GM21737 (cell line): ENCODE results near the gene ALKBH4.
"Not testable (repeated sequence)": the region's sequence is repeated elsewhere in the genome, so short reads cannot be mapped to it uniquely, and the experiment has no call there.

ENCODE experiments used
- ATAC-seq: cut with Tn5 transposase; IDR thresholded peaks from one replicate; pipeline ENCODE4 v1.9.1; 2021; ENCODE audit warnings: mild to moderate bottlenecking, moderate library complexity; ENCODE audit not compliant: unreplicated experiment

ALKBH4 gene

GRCh38 chr7:102478314-102479208 is 13.9 kb upstream of the ALKBH4 start, which contains the start of gene POLR2J:
Gene POLR2J (minus strand): TSS chr7:102478922. CDS start chr7:102478860, 62 bp downstream.
- ATAC-seq, result peak; percentile 77

GRCh38 chr7:102474736-102475435 is 10.2 kb upstream of the ALKBH4 start:
- not testable (repeated sequence) for ATAC-seq

- ATAC-seq, result not testable (repeated sequence)
Observed at GRCh38 chr7:102474116-102474515, 9.5 kb upstream of the ALKBH4 start.

- no peak for ATAC-seq
Observed at GRCh38 chr7:102473271-102473991, 8.8 kb upstream of the ALKBH4 start.

GRCh38 chr7:102472126-102473041 is 7.7 kb upstream of the ALKBH4 start:
- no peak for ATAC-seq

- no peak for ATAC-seq
Observed at GRCh38 chr7:102471791-102472125, 7.1 kb upstream of the ALKBH4 start.

- ATAC-seq, result no peak
Observed at GRCh38 chr7:102469972-102470825, 5.5 kb upstream of the ALKBH4 start.

GRCh38 chr7:102469351-102469971 is 4.8 kb upstream of the ALKBH4 start:
- ATAC-seq, result no peak

GRCh38 chr7:102468478-102469350 is 4.1 kb upstream of the ALKBH4 start:
- no peak for ATAC-seq

GRCh38 chr7:102467581-102468477 is 3.2 kb upstream of the ALKBH4 start:
- ATAC-seq, result no peak

- no peak for ATAC-seq
Observed at GRCh38 chr7:102466097-102466496, 1.4 kb upstream of the ALKBH4 start.

GRCh38 chr7:102463841-102464576 is 654 bp downstream of the ALKBH4 start:
- peak; percentile 1 for ATAC-seq

GRCh38 chr7:102460467-102460866 is 4.2 kb downstream of the ALKBH4 start:
- no peak for ATAC-seq

GRCh38 chr7:102459221-102459844 is 5.3 kb downstream of the ALKBH4 start:
- no peak for ATAC-seq

GRCh38 chr7:102457352-102457924 is 7.2 kb downstream of the ALKBH4 start:
- ATAC-seq, result no peak

GRCh38 chr7:102456327-102456726 is 8.3 kb downstream of the ALKBH4 start:
- no peak for ATAC-seq
